Pancreas (tissue), 10 donors: Measurements from ENCODE around the gene MSANTD4. TPM values are rescaled to one million over a fixed set of nuclear protein-coding genes. Genes with fewer than 3 reads are reported as not detected.
"Not testable (repeated sequence)": the region's sequence is repeated elsewhere in the genome, so short reads cannot be mapped to it uniquely, and the experiment has no call there.

Experiments used
- ATAC-seq, 4 donors: fragments of 200-7000 bp; cut with Tn5 transposase; one replicate each; pipeline versions ENCODE4 v1.8.0 to v1.9.1; 2020; ENCODE audit warnings: mild to moderate bottlenecking in 4 of 4, moderate library complexity in 4 of 4
- DNase-seq, 6 donors: peaks; one replicate each; pipeline ENCODE4 v3.0.0-alpha.2; 2020
- FAIRE-seq: peaks from 2 replicates; lab custom pipeline; 2012; peaks lifted over from hg19 to GRCh38; lab: Jason Lieb, UNC
- H3K27ac ChIP-seq, 4 donors: fragments of 200-600 bp; sonication (generic); 1 replicate in 3 of 4; 2 replicates in 1 of 4; pipeline versions ENCODE4 v1.5.0 to v1.8.0; 2020
- H3K27me3 ChIP-seq, 4 donors: fragments of 200-600 bp; one replicate each; pipeline ENCODE4 v1.8.0; 2021
- H3K36me3 ChIP-seq, 3 donors: fragments of 200-600 bp; sonication (generic) in 1 of 3; one replicate each; pipeline versions ENCODE4 v1.5.0 to v1.8.0; 2020 to 2021
- H3K4me1 ChIP-seq, 3 donors: fragments of 200-600 bp; one replicate each; pipeline ENCODE4 v1.8.0; 2021
- H3K4me3 ChIP-seq, 4 donors: fragments of 200-600 bp; sonication (generic) in 2 of 4; one replicate each; pipeline versions ENCODE4 v1.5.0 to v1.8.0; 2020 to 2021
- H3K9me3 ChIP-seq, 4 donors: fragments of 200-600 bp; one replicate each; pipeline ENCODE4 v1.8.0; 2021
- WGBS, 2 donors: extraction: QIAGEN DNeasy Blood & Tissue Kit; methylation state at CpG; one replicate each; pipeline ENCODE4 v1.1.7; 2013; 5-methylcytosine and 5-hydroxymethylcytosine counted together
- intact Hi-C, 3 donors: fragments of 100-400 bp; cut with DNase I; formaldehyde crosslinking; loops; one replicate each; pipeline versions ENCODE4 v1.11.1 to v1.14.2; 2022
- polyA plus RNA-seq, 2 donors: library from polyadenylated mRNA; stranded (reverse); fragments of 200-250 nt; gene quantifications; one replicate each; pipeline ENCODE4 v1.2.3, GENCODE V29; 2013
- total RNA-seq, 6 donors: library from RNA; stranded (reverse); fragmentation: NEBNext Ultra II Directional in 4 of 6; extraction: Animal tissue kit (Norgen Biotek cat#: 25700) in 4 of 6; gene quantifications; one replicate each; pipeline versions ENCODE4 v1.2.1 to v1.2.4, GENCODE V29; 2021 to 2023
- TF ChIP-seq, protein P1 (sequence below), 4 donors: fragments of 200-600 bp; sonication (generic) in 3 of 4; IDR thresholded peaks; one replicate each; pipeline versions ENCODE4 v1.5.0 to v1.8.0; 2021; ENCODE audit warnings: antibody characterized with exemption in 4 of 4
- donor health status: healthy with polysubstance abuse.
- donor health status: DM: no; HTN: no; CAD: no; lungs with moderate emphysema.
- donor health status: DM: no; HTN: no; CAD: no.
- donor health status: control.
- donor health status: control.
- donor health status: Bipolar disorder and iron deficiency.
- donor health status: DM: yes; HTN: yes; CAD: no.
- donor health status: DM: no; HTN: no; CAD: no.
- donor health status: DM: no; HTN: no; CAD: no.
- donor health status: DM: yes; HTN: yes; CAD: no.

MSANTD4 gene
- total and polyA plus RNA-seq, 8 donors, result 3.8 to 8.6 (median 7.5) TPM

DNA sequence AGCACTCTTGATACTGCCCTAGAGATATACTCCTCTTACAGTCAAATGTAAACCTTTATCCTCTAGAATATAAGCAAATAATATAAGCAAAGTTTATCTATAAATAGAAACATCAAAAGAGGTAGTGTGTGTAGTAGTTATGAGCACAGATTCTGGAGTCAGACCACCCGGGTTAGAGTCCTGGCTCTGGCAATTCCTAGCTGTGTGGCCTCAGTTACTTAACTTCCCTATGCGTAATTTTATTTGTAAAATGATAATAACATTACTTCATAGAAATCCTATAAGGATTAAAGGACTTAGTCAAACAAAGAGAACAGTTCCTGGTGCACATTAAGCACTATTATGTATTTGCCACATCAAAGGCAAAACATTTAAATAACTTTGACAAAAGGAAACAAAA lies 7.0 kb downstream of the MSANTD4 start:
- Histone ChIP-seq H3K9me3 (no peaks in the 10 kb centered on the region), H3K4me1 (peaks cover 0 to 17% (median 7%) of the 10 kb centered on the region in 3 donors), H3K36me3 (peaks cover 0 to 3% (median 0%) of the 10 kb centered on the region in 3 donors), H3K27ac (no peak overlapping the region), H3K27me3 (no peaks in the 10 kb centered on the region), H3K4me3 (no peak overlapping the region)
- DNase-seq, result no peak
- TF ChIP-seq, protein P1, sequence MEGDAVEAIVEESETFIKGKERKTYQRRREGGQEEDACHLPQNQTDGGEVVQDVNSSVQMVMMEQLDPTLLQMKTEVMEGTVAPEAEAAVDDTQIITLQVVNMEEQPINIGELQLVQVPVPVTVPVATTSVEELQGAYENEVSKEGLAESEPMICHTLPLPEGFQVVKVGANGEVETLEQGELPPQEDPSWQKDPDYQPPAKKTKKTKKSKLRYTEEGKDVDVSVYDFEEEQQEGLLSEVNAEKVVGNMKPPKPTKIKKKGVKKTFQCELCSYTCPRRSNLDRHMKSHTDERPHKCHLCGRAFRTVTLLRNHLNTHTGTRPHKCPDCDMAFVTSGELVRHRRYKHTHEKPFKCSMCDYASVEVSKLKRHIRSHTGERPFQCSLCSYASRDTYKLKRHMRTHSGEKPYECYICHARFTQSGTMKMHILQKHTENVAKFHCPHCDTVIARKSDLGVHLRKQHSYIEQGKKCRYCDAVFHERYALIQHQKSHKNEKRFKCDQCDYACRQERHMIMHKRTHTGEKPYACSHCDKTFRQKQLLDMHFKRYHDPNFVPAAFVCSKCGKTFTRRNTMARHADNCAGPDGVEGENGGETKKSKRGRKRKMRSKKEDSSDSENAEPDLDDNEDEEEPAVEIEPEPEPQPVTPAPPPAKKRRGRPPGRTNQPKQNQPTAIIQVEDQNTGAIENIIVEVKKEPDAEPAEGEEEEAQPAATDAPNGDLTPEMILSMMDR (IDR thresholded peaks at IDR 0.05), result no peak
- ATAC-seq, result no peak
- WGBS, 2 donors, result 74 to 80% methylated on average over 2 of the region's 2 CpGs
- intact Hi-C loops, result no loop called here
- no peak for FAIRE-seq

DNA sequence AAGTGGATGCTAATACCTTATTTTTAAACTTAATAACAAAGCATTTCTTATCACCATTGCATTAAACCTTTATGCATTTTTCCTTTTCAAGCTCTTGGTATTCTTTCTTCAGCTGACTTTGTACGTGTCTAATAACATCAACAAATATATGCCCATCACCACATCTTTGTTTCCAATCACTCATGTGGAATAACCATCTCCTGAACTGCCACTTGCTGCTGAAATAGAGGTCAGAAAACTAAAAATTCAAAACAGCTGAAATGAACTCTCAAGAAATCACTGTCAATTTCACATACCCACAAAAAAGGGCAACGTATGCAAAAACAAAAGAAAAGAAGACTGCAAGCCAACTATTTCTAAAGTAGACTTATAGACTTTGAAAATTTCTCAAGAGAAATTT lies 7.4 kb downstream of the MSANTD4 start:
- H3K27ac ChIP-seq, result no peak overlapping the region
- DNase-seq (no peak), ATAC-seq (no peak), FAIRE-seq (no peak)
- 73 to 80% methylated on average over 2 of the region's 2 CpGs for WGBS, 2 donors
- H3K4me1 ChIP-seq, result peaks cover 0 to 13% (median 5%) of the 10 kb centered on the region in 3 donors
- H3K9me3 ChIP-seq, result no peaks in the 10 kb centered on the region
- intact Hi-C loops, result no loop called here
- H3K27me3 ChIP-seq, result no peaks in the 10 kb centered on the region
- H3K4me3 ChIP-seq, result no peak overlapping the region
- TF ChIP-seq, protein P1 (IDR thresholded peaks at IDR 0.05), result no peak
- H3K36me3 ChIP-seq, result peaks cover 0 to 6% (median under 1%) of the 10 kb centered on the region in 3 donors

GRCh38 chr11:106014035-106014434 lies 8.0 kb downstream of the MSANTD4 start:
- no peaks in the 10 kb centered on the region for H3K27me3 ChIP-seq
- no peaks in the 10 kb centered on the region for H3K9me3 ChIP-seq
- peaks cover 0 to 12% (median 4%) of the 10 kb centered on the region in 3 donors for H3K36me3 ChIP-seq
- 44 to 47% methylated on average over 2 of the region's 2 CpGs for WGBS, 2 donors
- peaks cover 0 to 13% (median 3%) of the 10 kb centered on the region in 3 donors for H3K4me1 ChIP-seq
- no peak for FAIRE-seq
- DNase-seq, result no peak
- intact Hi-C loops, result no loop called here
- H3K4me3 ChIP-seq, result no peak overlapping the region
- TF ChIP-seq, protein P1 (IDR thresholded peaks at IDR 0.05), result no peak
- ATAC-seq, result no peak
- no peak overlapping the region for H3K27ac ChIP-seq

DNA sequence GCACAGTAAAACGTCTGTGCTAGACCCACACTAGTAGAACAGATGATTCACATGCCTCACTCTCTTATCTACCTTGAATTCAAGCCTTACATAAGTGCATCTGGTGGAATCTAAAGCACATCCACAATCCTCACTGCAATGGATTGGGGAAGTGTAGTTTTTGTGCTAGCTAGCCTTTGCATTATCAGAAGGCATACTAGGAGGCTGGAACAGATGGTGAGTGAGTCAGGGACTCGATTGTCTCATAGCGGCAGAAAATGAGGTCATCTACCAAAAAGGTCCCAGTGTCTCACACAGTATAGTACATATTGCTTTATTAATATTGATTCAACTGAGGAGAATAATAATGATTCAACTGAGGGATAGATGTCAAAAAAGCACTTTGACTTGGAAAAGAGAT lies 9.3 kb downstream of the MSANTD4 start:
- FAIRE-seq, result no peak
- DNase-seq, result no peak
- no peak overlapping the region for H3K27ac ChIP-seq
- peak in 3 of 4 donors; percentile 44 to 69 (median 64) for ATAC-seq
- WGBS, 2 donors, result 61 to 63% methylated on average over 3 of the region's 3 CpGs
- H3K4me1 ChIP-seq, result peaks cover 0 to 8% (median 3%) of the 10 kb centered on the region in 3 donors
- intact Hi-C loops, result no loop called here
- H3K4me3 ChIP-seq, result no peak overlapping the region
- peaks cover 0 to 24% (median 4%) of the 10 kb centered on the region in 3 donors for H3K36me3 ChIP-seq
- no peaks in the 10 kb centered on the region for H3K27me3 ChIP-seq
- TF ChIP-seq, protein P1 (IDR thresholded peaks at IDR 0.05), result no peak
- no peaks in the 10 kb centered on the region for H3K9me3 ChIP-seq

- no peaks in the 10 kb centered on the region for H3K9me3 ChIP-seq
- H3K4me3 ChIP-seq, result no peak overlapping the region
- H3K27ac ChIP-seq, result no peak overlapping the region
- peaks cover 0 to 36% (median 4%) of the 10 kb centered on the region in 3 donors for H3K36me3 ChIP-seq
- 54 to 58% methylated on average over 2 of the region's 2 CpGs for WGBS, 2 donors
- DNase-seq (no peak), FAIRE-seq (no peak), ATAC-seq (no peak)
- TF ChIP-seq, protein P1 (IDR thresholded peaks at IDR 0.05), result no peak
- H3K27me3 ChIP-seq, result no peaks in the 10 kb centered on the region
- intact Hi-C loops, result no loop called here
- H3K4me1 ChIP-seq, result peaks cover 0 to 8% (median 3%) of the 10 kb centered on the region in 3 donors
These were observed 10.6 kb downstream of the MSANTD4 start for GRCh38 chr11:106011481-106011880.

GRCh38 chr11:106003094-106003493 lies 18.9 kb downstream of the MSANTD4 start:
- H3K27ac ChIP-seq, DNase-seq, ATAC-seq, intact Hi-C loops, FAIRE-seq, H3K4me1 ChIP-seq, H3K9me3 ChIP-seq, H3K4me3 ChIP-seq, H3K27me3 ChIP-seq: not testable (repeated sequence)
- H3K36me3 ChIP-seq, result peaks cover 0 to 20% (median 0%) of the 10 kb centered on the region in 3 donors
- WGBS, 2 donors, result 84 to 87% methylated on average over 4 of the region's 4 CpGs
